Liver (tissue), 9 donors: ENCODE data around the gene TRH. TPM values are rescaled to one million over a fixed set of nuclear protein-coding genes. Genes with fewer than 3 reads are reported as not detected.

Source experiments
- DNase-seq: peaks from one replicate; pipeline ENCODE4 v3.0.0-alpha.2; 2017; ENCODE audit warnings: low spot score
- H3K27ac ChIP-seq, 2 donors: one replicate each; pipeline ENCODE4 v1.7.0; 2013; ENCODE audit warnings: inconsistent platforms in 2 of 2, low read length in 2 of 2, control low read depth in 1 of 2, low read depth in 1 of 2, mild to moderate bottlenecking in 1 of 2
- H3K27me3 ChIP-seq, 4 donors: one replicate each; pipeline versions ENCODE4 v1.6.1 to v1.7.0; 2013; ENCODE audit warnings: low read length in 3 of 4, inconsistent platforms in 1 of 4, mild to moderate bottlenecking in 1 of 4, moderate library complexity in 1 of 4; ENCODE audit not compliant: control insufficient read depth in 4 of 4, insufficient read depth in 4 of 4
- H3K36me3 ChIP-seq, 4 donors: one replicate each; pipeline versions ENCODE4 v1.6.1 to v1.7.0; 2013; ENCODE audit warnings: low read length in 3 of 4, mild to moderate bottlenecking in 3 of 4, low read depth in 1 of 4, moderate library complexity in 1 of 4; ENCODE audit not compliant: control insufficient read depth in 4 of 4, insufficient read depth in 3 of 4
- H3K4me1 ChIP-seq, 4 donors: one replicate each; pipeline versions ENCODE4 v1.6.1 to v1.7.0; 2013; ENCODE audit warnings: low read length in 3 of 4, mild to moderate bottlenecking in 3 of 4, moderate library complexity in 1 of 4; ENCODE audit not compliant: control insufficient read depth in 4 of 4, insufficient read depth in 4 of 4
- H3K4me3 ChIP-seq, 3 donors: one replicate each; pipeline versions ENCODE4 v1.6.1 to v1.7.0; 2013; ENCODE audit warnings: low read length in 3 of 3, control low read depth in 1 of 3, low read depth in 1 of 3, mild to moderate bottlenecking in 1 of 3
- H3K9ac ChIP-seq, 2 donors: one replicate each; pipeline ENCODE4 v1.7.0; 2013; ENCODE audit warnings: low read length in 2 of 2, mild to moderate bottlenecking in 2 of 2, moderate library complexity in 2 of 2, control low read depth in 1 of 2, low read depth in 1 of 2
- H3K9me3 ChIP-seq, 4 donors: one replicate each; pipeline versions ENCODE4 v1.6.1 to v1.7.0; 2013; ENCODE audit warnings: low read length in 3 of 4; ENCODE audit not compliant: control insufficient read depth in 4 of 4
- CTCF ChIP-seq: fragments of 150-350 bp; IDR thresholded peaks from 2 replicates; pipeline ENCODE4 v1.5.1; 2017; ENCODE audit warnings: improper control_type of control experiment, low read depth, low read length; ENCODE audit not compliant: missing input control
- EGR1 ChIP-seq, 2 donors: IDR thresholded peaks; 2 replicates each; pipeline ENCODE4 v1.6.1; 2016 to 2018; ENCODE audit warnings: antibody characterized with exemption in 2 of 2, low read depth in 2 of 2
- GABPA ChIP-seq, 2 donors: IDR thresholded peaks in 1 of 2; conservative IDR thresholded peaks in 1 of 2; 2 replicates each; pipeline ENCODE4 v1.6.1; 2016; ENCODE audit warnings: antibody characterized with exemption in 2 of 2, mild to moderate bottlenecking in 1 of 2, moderate library complexity in 1 of 2
- HNF4A ChIP-seq, 2 donors: conservative IDR thresholded peaks; 2 replicates each; pipeline ENCODE4 v1.6.1; 2016; ENCODE audit warnings: antibody characterized with exemption in 2 of 2, mild to moderate bottlenecking in 2 of 2
- HNF4G ChIP-seq: IDR thresholded peaks from 2 replicates; pipeline ENCODE4 v1.6.1; 2016; ENCODE audit warnings: antibody characterized with exemption
- JUND ChIP-seq, 2 donors: IDR thresholded peaks; 2 replicates each; pipeline ENCODE4 v1.6.1; 2016; ENCODE audit warnings: antibody characterized with exemption in 2 of 2
- NR2F2 ChIP-seq: IDR thresholded peaks from 2 replicates; pipeline ENCODE4 v1.6.1; 2016; ENCODE audit warnings: antibody characterized with exemption
- RAD21 ChIP-seq, 2 donors: IDR thresholded peaks; 2 replicates each; pipeline ENCODE4 v1.6.1; 2016; ENCODE audit warnings: antibody characterized with exemption in 2 of 2, mild to moderate bottlenecking in 2 of 2
- REST ChIP-seq: IDR thresholded peaks from 2 replicates; pipeline ENCODE4 v1.6.1; 2016; ENCODE audit warnings: antibody characterized with exemption, mild to moderate bottlenecking
- RXRA ChIP-seq, 2 donors: IDR thresholded peaks; 2 replicates each; pipeline ENCODE4 v1.6.1; 2017 to 2018; ENCODE audit warnings: antibody characterized with exemption in 2 of 2, mild to moderate bottlenecking in 1 of 2
- SP1 ChIP-seq: IDR thresholded peaks from 2 replicates; pipeline ENCODE4 v1.6.1; 2018; ENCODE audit warnings: antibody characterized with exemption, mild to moderate bottlenecking
- TAF1 ChIP-seq: conservative IDR thresholded peaks from 2 replicates; pipeline ENCODE4 v1.6.1; 2016; ENCODE audit warnings: antibody characterized with exemption, mild to moderate bottlenecking
- YY1 ChIP-seq: IDR thresholded peaks from 2 replicates; pipeline ENCODE4 v1.6.1; 2016; ENCODE audit warnings: antibody characterized with exemption, mild to moderate bottlenecking
- WGBS: extraction: QIAGEN DNeasy Blood & Tissue Kit; methylation state at CpG from one replicate; pipeline ENCODE4 v1.1.7; 2013; 5-methylcytosine and 5-hydroxymethylcytosine counted together
- polyA plus RNA-seq, 2 donors: library from polyadenylated mRNA; stranded (reverse) in 1 of 2; unstranded in 1 of 2; fragments of 200-250 nt in 1 of 2; fragments of >200 nt in 1 of 2; fragmentation: Nextera tagmentation in 1 of 2; extraction: Ambion mirVana in 1 of 2; gene quantifications; one replicate each; pipeline versions ENCODE4 v1.2.1 to v1.2.3, GENCODE V29; 2013 to 2015
- total RNA-seq, 2 donors: library from RNA; depleted of rRNA; stranded (reverse); fragments of >200 nt; gene quantifications; one replicate each; pipeline ENCODE4 v1.2.3, GENCODE V29; 2014
- TF ChIP-seq, protein P1 (sequence below): IDR thresholded peaks from 2 replicates; pipeline ENCODE4 v1.6.1; 2016; ENCODE audit warnings: antibody characterized with exemption
- donor health status: healthy.
- donor health status: healthy.
- donor health status: healthy.
- donor health status: healthy.
- donor health status: healthy.

Gene TRH
- total and polyA plus RNA-seq, 4 donors, result 0.28 TPM; not detected in 3

DNA sequence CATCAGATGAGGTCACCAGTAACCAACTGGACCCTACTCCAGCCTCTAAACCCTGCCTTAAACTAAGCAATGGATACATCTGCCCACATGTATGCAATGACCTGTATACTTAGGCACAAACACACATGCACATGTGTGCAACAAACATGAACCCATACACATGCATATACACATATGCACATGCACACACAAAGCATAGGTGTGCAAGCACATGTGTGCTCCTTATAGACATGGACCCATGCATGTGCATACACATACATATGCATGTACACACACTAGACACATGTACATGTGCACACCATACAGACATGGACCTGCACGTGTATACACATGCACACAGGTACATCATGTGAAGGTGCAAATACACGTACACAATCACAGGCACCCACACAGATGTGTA lies 8.6 kb upstream of the TRH start:
- DNase-seq, result no peak
- Histone ChIP-seq H3K27me3 (no peaks in the 10 kb centered on the region), H3K9me3 (no peaks in the 10 kb centered on the region), H3K36me3 (no peaks in the 10 kb centered on the region), H3K4me1 (no peaks in the 10 kb centered on the region), H3K27ac (no peak overlapping the region), H3K9ac (no peak overlapping the region), H3K4me3 (no peak overlapping the region)
- TF ChIP-seq GABPA (IDR thresholded peaks at IDR 0.05 in 1 of 2, conservative IDR thresholded peaks at IDR 0.05 in 1 of 2), result no peak
- no peak for TF ChIP-seq JUND (IDR thresholded peaks at IDR 0.05)
- 91% methylated on average over 2 of the region's 2 CpGs for WGBS

- DNase-seq, result no peak
- no peaks in the 10 kb centered on the region for H3K4me1 ChIP-seq
- no peaks in the 10 kb centered on the region for H3K27me3 ChIP-seq
- TF ChIP-seq EGR1 (IDR thresholded peaks at IDR 0.05; ENCODE audit: low read depth in 2 of 2) (no peak), NR2F2 (no peak)
- H3K27ac ChIP-seq, result no peak overlapping the region
- no peak overlapping the region for H3K9ac ChIP-seq
- H3K9me3 ChIP-seq, result no peaks in the 10 kb centered on the region
- H3K36me3 ChIP-seq, result no peaks in the 10 kb centered on the region
- H3K4me3 ChIP-seq, result no peak overlapping the region
- WGBS, result 79% methylated on average over 4 of the region's 4 CpGs
Observed at GRCh38 chr3:129966876-129967275, 7.6 kb upstream of the TRH start.

- Histone ChIP-seq H3K4me3 (no peak overlapping the region), H3K9me3 (no peaks in the 10 kb centered on the region), H3K36me3 (no peaks in the 10 kb centered on the region), H3K4me1 (no peaks in the 10 kb centered on the region), H3K27ac (no peak overlapping the region), H3K9ac (no peak overlapping the region), H3K27me3 (no peaks in the 10 kb centered on the region)
- WGBS, result 80% methylated on average over 5 of the region's 5 CpGs
- no peak for DNase-seq
- no peak for TF ChIP-seq EGR1 (IDR thresholded peaks at IDR 0.05; ENCODE audit: low read depth in 2 of 2)
- no peak for TF ChIP-seq TAF1
- TF ChIP-seq SP1, result no peak
- TF ChIP-seq REST, result no peak
Observed at GRCh38 chr3:129967761-129968160, 6.8 kb upstream of the TRH start.

DNA sequence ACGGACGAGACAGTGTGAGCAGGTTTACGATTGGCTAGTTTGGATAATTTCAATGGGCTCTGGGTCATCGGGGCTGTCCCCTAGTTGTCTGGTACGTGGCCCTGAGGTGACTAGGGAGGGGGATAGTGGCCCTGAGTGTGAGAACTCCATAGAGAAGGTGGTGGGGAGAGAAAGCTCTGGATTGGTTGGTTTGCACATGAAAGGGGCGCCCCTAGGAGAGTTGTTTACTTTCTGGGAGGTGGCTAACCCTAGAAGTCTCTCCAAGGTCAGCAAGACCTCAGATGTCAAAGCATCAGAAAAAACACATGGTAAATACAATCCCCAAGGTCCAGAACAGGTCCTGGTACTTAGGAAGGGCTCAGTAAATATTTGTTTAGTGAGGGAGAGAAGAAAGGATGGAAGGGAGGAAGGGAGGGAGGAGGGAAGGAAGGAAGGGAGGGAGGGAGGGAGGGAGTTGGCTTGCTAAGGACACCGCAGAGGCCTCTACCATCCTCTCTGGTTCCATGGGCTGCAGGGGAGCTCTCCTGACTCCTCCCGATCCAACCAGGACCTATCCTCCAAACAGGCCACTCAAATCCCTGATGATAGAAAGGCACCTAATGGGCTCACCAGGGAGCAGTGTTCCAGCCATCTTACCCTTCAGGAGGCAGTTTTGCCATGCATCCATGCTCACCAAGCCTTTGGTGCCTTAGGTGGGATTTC lies 3.0 kb upstream of the TRH start:
- H3K27ac ChIP-seq, result no peak overlapping the region
- WGBS, result 45% methylated on average over 8 of the region's 8 CpGs
- no peaks in the 10 kb centered on the region for H3K36me3 ChIP-seq
- no peaks in the 10 kb centered on the region for H3K9me3 ChIP-seq
- H3K4me3 ChIP-seq, result no peak overlapping the region
- no peak overlapping the region for H3K9ac ChIP-seq
- H3K27me3 ChIP-seq, result peaks cover 0 to 10% (median 2%) of the 10 kb centered on the region in 4 donors
- no peak for DNase-seq
- H3K4me1 ChIP-seq, result peaks cover 0 to 21% (median 9%) of the 10 kb centered on the region in 4 donors
- TF ChIP-seq RXRA (IDR thresholded peaks at IDR 0.05), result no peak
- TF ChIP-seq CTCF, result no peak
- TF ChIP-seq, protein P1, sequence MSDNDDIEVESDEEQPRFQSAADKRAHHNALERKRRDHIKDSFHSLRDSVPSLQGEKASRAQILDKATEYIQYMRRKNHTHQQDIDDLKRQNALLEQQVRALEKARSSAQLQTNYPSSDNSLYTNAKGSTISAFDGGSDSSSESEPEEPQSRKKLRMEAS, result no peak
- TF ChIP-seq HNF4G, result no peak
- TF ChIP-seq HNF4A (conservative IDR thresholded peaks at IDR 0.05), result no peak
- no peak for TF ChIP-seq YY1
- no peak for TF ChIP-seq REST
- no peak for TF ChIP-seq GABPA (IDR thresholded peaks at IDR 0.05 in 1 of 2, conservative IDR thresholded peaks at IDR 0.05 in 1 of 2)
- no peak for TF ChIP-seq NR2F2
- no peak for TF ChIP-seq RAD21 (IDR thresholded peaks at IDR 0.05)
